Mesendoderm (in vitro differentiated cells): ENCODE results near the gene CENPC.

Source experiments
- DNase-seq: peaks from one replicate; pipeline ENCODE4 v3.0.0; 2013
- H2AK5ac ChIP-seq: 2 replicates; pipeline ENCODE4 v1.6.1; 2013; ENCODE audit warnings: low read length, inconsistent platforms
- H2BK120ac ChIP-seq: 2 replicates; pipeline ENCODE4 v1.6.1; 2013; ENCODE audit warnings: low read depth, mild to moderate bottlenecking, low read length, moderate library complexity, mixed read lengths
- H2BK15ac ChIP-seq: replicated peaks from 2 replicates; pipeline ENCODE4 v1.6.1; 2013; ENCODE audit warnings: low read depth, mild to moderate bottlenecking, moderate library complexity
- H2BK5ac ChIP-seq: 2 replicates; pipeline ENCODE4 v1.6.1; 2013; ENCODE audit warnings: low read length, inconsistent platforms
- H3K18ac ChIP-seq: 2 replicates; pipeline ENCODE4 v1.6.1; 2013; ENCODE audit warnings: mild to moderate bottlenecking, low read length, mixed read lengths
- H3K23ac ChIP-seq: one replicate; pipeline ENCODE4 v1.6.1; 2013; ENCODE audit warnings: low read length
- H3K27ac ChIP-seq: 2 replicates; pipeline ENCODE4 v1.5.1; 2013; ENCODE audit warnings: low read depth, mild to moderate bottlenecking, inconsistent platforms, low read length, moderate library complexity
- H3K27me3 ChIP-seq: 2 replicates; pipeline ENCODE4 v1.6.1; 2013; ENCODE audit warnings: low read length, control low read depth, mild to moderate bottlenecking, inconsistent platforms; ENCODE audit not compliant: insufficient read depth, poor library complexity
- H3K36me3 ChIP-seq: 2 replicates; pipeline ENCODE4 v1.6.1; 2013; ENCODE audit warnings: low read length, inconsistent platforms; ENCODE audit not compliant: control insufficient read depth, insufficient read depth
- H3K4ac ChIP-seq: one replicate; pipeline ENCODE4 v1.6.1; 2013; ENCODE audit warnings: low read depth, mild to moderate bottlenecking, low read length, moderate library complexity
- H3K4me1 ChIP-seq: 2 replicates; pipeline ENCODE4 v1.6.1; 2013; ENCODE audit warnings: low read depth, low read length, inconsistent platforms; ENCODE audit not compliant: control insufficient read depth
- H3K4me2 ChIP-seq: 2 replicates; pipeline ENCODE4 v1.6.1; 2013; ENCODE audit warnings: low read length
- H3K4me3 ChIP-seq: 2 replicates; pipeline ENCODE4 v1.5.1; 2013; ENCODE audit warnings: mild to moderate bottlenecking, low read length
- H3K56ac ChIP-seq: one replicate; pipeline ENCODE4 v1.6.1; 2013; ENCODE audit warnings: low read length
- H3K79me1 ChIP-seq: 2 replicates; pipeline ENCODE4 v1.6.1; 2013; ENCODE audit warnings: low read length, inconsistent platforms
- H3K79me2 ChIP-seq: 2 replicates; pipeline ENCODE4 v1.6.1; 2013; ENCODE audit warnings: mild to moderate bottlenecking, low read length; ENCODE audit not compliant: control insufficient read depth, insufficient read depth
- H3K9ac ChIP-seq: 2 replicates; pipeline ENCODE4 v1.6.1; 2013; ENCODE audit warnings: low read length, inconsistent platforms
- H4K5ac ChIP-seq: one replicate; pipeline ENCODE4 v1.6.1; 2013; ENCODE audit warnings: low read length
- H4K8ac ChIP-seq: one replicate; pipeline ENCODE4 v1.6.1; 2013; ENCODE audit warnings: low read depth, mild to moderate bottlenecking, control low read depth, low read length, moderate library complexity
- WGBS: extraction: QIAGEN DNeasy Blood & Tissue Kit; methylation state at CpG from one replicate; pipeline ENCODE4 v1.1.7; 2013; ENCODE audit warnings: low lambda C conversion rate, missing lambda C conversion rate; ENCODE audit not compliant: insufficient coverage; ENCODE audit errors: extremely low coverage; 5-methylcytosine and 5-hydroxymethylcytosine counted together

The CENPC gene

GRCh38 chr4:67522851-67523671, 22.2 kb downstream of the CENPC start:
- Histone ChIP-seq H3K9ac (no peak overlapping the region), H4K8ac (no peak overlapping the region), H2BK5ac (no peak overlapping the region), H3K4me1 (no peaks in the 10 kb centered on the region), H3K18ac (no peak overlapping the region), H3K4me3 (no peak overlapping the region), H3K36me3 (no peaks in the 10 kb centered on the region), H3K56ac (no peak overlapping the region), H2BK120ac (no peak overlapping the region), H3K79me2 (no peaks in the 10 kb centered on the region), H2AK5ac (no peak overlapping the region), H3K23ac (no peak overlapping the region), H3K79me1 (peaks cover 4% of the 10 kb centered on the region), H2BK15ac (no peak overlapping the region), H3K27me3 (no peaks in the 10 kb centered on the region), H4K5ac (no peak overlapping the region), H3K4ac (no peak overlapping the region), H3K4me2 (no peak overlapping the region), H3K27ac (no peak overlapping the region)
- no peak for DNase-seq
- no CpG with 5 or more reads among the region's 10 CpGs for WGBS

GRCh38 chr4:67522230-67522629, 23.1 kb downstream of the CENPC start:
- H3K23ac ChIP-seq, result no peak overlapping the region

DNA sequence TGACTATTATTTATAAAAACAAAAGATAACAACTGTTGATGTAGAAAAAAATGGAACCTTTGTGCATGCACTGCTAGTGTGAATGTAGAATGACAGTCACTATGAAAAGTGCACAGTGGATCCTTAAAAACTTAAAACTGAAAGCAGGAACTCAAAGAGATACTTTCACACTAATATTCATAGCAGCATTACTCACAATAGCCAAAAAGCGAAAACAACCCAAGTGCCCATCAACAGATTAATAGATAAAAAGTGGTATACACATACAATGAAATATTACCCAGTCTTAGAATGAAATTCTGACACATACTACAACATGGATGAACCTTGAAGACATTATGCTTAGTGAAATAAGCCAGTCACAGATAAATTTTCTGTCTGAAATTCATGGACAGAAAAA, 23.8 kb downstream of the CENPC start:
- H3K9ac ChIP-seq, result no peak overlapping the region
- H3K79me1 ChIP-seq, result peaks cover 2% of the 10 kb centered on the region
- H2BK15ac ChIP-seq, result no peak overlapping the region
- no peak overlapping the region for H2BK5ac ChIP-seq
- H2AK5ac ChIP-seq, result no peak overlapping the region
- H3K36me3 ChIP-seq, result no peaks in the 10 kb centered on the region
- H3K56ac ChIP-seq, result no peak overlapping the region
- H3K23ac ChIP-seq, result no peak overlapping the region
- no peaks in the 10 kb centered on the region for H3K4me1 ChIP-seq
- no peak overlapping the region for H3K27ac ChIP-seq
- no peaks in the 10 kb centered on the region for H3K79me2 ChIP-seq
- WGBS, result no CpG with 5 or more reads among the region's 1 CpG
- H3K4me2 ChIP-seq, result no peak overlapping the region
- no peak overlapping the region for H3K18ac ChIP-seq
- H4K8ac ChIP-seq, result no peak overlapping the region
- no peaks in the 10 kb centered on the region for H3K27me3 ChIP-seq
- no peak overlapping the region for H3K4ac ChIP-seq
- H2BK120ac ChIP-seq, result no peak overlapping the region
- no peak overlapping the region for H3K4me3 ChIP-seq
- H4K5ac ChIP-seq, result no peak overlapping the region
- DNase-seq, result no peak

More at GRCh38 chr4:67522230-67522629, 23.1 kb downstream of the CENPC start:
- Histone ChIP-seq H3K27me3 (no peaks in the 10 kb centered on the region), H2BK120ac (no peak overlapping the region), H3K56ac (no peak overlapping the region), H3K79me1 (peaks cover 2% of the 10 kb centered on the region), H3K9ac (no peak overlapping the region), H4K8ac (no peak overlapping the region), H3K27ac (no peak overlapping the region), H3K4me1 (no peaks in the 10 kb centered on the region), H4K5ac (no peak overlapping the region), H3K4me2 (no peak overlapping the region), H3K79me2 (no peaks in the 10 kb centered on the region), H2AK5ac (no peak overlapping the region), H3K36me3 (no peaks in the 10 kb centered on the region), H2BK15ac (no peak overlapping the region), H3K18ac (no peak overlapping the region), H3K4ac (no peak overlapping the region), H3K4me3 (no peak overlapping the region), H2BK5ac (no peak overlapping the region)
- peak; percentile 20 for DNase-seq
- WGBS, result no CpG with 5 or more reads among the region's 2 CpGs

- Histone ChIP-seq H3K4me1 (no peaks in the 10 kb centered on the region), H3K79me2 (no peaks in the 10 kb centered on the region), H2AK5ac (no peak overlapping the region), H3K79me1 (peaks cover 2% of the 10 kb centered on the region), H3K27ac (no peak overlapping the region), H3K23ac (no peak overlapping the region), H3K4ac (no peak overlapping the region), H3K4me2 (no peak overlapping the region), H2BK15ac (no peak overlapping the region), H4K8ac (no peak overlapping the region), H4K5ac (no peak overlapping the region), H3K27me3 (no peaks in the 10 kb centered on the region), H2BK5ac (no peak overlapping the region), H3K9ac (no peak overlapping the region), H3K36me3 (no peaks in the 10 kb centered on the region), H2BK120ac (no peak overlapping the region), H3K4me3 (no peak overlapping the region), H3K56ac (no peak overlapping the region), H3K18ac (no peak overlapping the region)
- peak; percentile 1 for DNase-seq
- WGBS, result no CpG with 5 or more reads among the region's 5 CpGs
Measured at GRCh38 chr4:67520141-67520540, 25.2 kb downstream of the CENPC start.

- no peak overlapping the region for H4K5ac ChIP-seq
- H2BK15ac ChIP-seq, result no peak overlapping the region
- H3K4me3 ChIP-seq, result no peak overlapping the region
- no peak overlapping the region for H3K18ac ChIP-seq
- H3K36me3 ChIP-seq, result peaks cover 1% of the 10 kb centered on the region
- H3K9ac ChIP-seq, result no peak overlapping the region
- no peak for DNase-seq
- H3K23ac ChIP-seq, result no peak overlapping the region
- H4K8ac ChIP-seq, result no peak overlapping the region
- H3K56ac ChIP-seq, result no peak overlapping the region
- no peaks in the 10 kb centered on the region for H3K27me3 ChIP-seq
- peaks cover 2% of the 10 kb centered on the region for H3K4me1 ChIP-seq
- H3K79me1 ChIP-seq, result no peaks in the 10 kb centered on the region
- no peak overlapping the region for H2BK120ac ChIP-seq
- no peaks in the 10 kb centered on the region for H3K79me2 ChIP-seq
- no peak overlapping the region for H2AK5ac ChIP-seq
- H3K4ac ChIP-seq, result no peak overlapping the region
- no peak overlapping the region for H3K4me2 ChIP-seq
- H3K27ac ChIP-seq, result no peak overlapping the region
- H2BK5ac ChIP-seq, result no peak overlapping the region
- WGBS, result 100% methylated on average over 1 of the region's 3 CpGs
Measured at GRCh38 chr4:67512501-67512900, 32.8 kb downstream of the CENPC start.

GRCh38 chr4:67500373-67500772, 44.9 kb downstream of the CENPC start:
- Histone ChIP-seq H3K4me3 (no peak overlapping the region), H3K18ac (no peak overlapping the region), H3K79me1 (peaks cover 2% of the 10 kb centered on the region), H3K79me2 (no peaks in the 10 kb centered on the region), H4K5ac (no peak overlapping the region), H3K4ac (no peak overlapping the region), H4K8ac (no peak overlapping the region), H3K56ac (no peak overlapping the region), H3K4me2 (no peak overlapping the region), H3K4me1 (no peaks in the 10 kb centered on the region), H3K9ac (no peak overlapping the region), H3K27me3 (no peaks in the 10 kb centered on the region), H3K36me3 (no peaks in the 10 kb centered on the region), H3K27ac (no peak overlapping the region), H3K23ac (no peak overlapping the region), H2BK15ac (no peak overlapping the region), H2BK5ac (no peak overlapping the region), H2BK120ac (no peak overlapping the region), H2AK5ac (no peak overlapping the region)
- WGBS, result no CpG with 5 or more reads among the region's 2 CpGs
- DNase-seq, result no peak
